ENCODE results near the gene SSTR3. TPM values are rescaled to one million over a fixed set of nuclear protein-coding genes. Genes with fewer than 3 reads are reported as not detected.
A peak's percentile ranks its signal among the peaks of the same experiment; 100 is the strongest.
"Not testable (repeated sequence)": the region's sequence is repeated elsewhere in the genome, so short reads cannot be mapped to it uniquely, and the experiment has no call there.

SSTR3 gene
- total and polyA plus RNA-seq, 2 experiments from 2014 or later, result 0.06 TPM; not detected in 1

DNA sequence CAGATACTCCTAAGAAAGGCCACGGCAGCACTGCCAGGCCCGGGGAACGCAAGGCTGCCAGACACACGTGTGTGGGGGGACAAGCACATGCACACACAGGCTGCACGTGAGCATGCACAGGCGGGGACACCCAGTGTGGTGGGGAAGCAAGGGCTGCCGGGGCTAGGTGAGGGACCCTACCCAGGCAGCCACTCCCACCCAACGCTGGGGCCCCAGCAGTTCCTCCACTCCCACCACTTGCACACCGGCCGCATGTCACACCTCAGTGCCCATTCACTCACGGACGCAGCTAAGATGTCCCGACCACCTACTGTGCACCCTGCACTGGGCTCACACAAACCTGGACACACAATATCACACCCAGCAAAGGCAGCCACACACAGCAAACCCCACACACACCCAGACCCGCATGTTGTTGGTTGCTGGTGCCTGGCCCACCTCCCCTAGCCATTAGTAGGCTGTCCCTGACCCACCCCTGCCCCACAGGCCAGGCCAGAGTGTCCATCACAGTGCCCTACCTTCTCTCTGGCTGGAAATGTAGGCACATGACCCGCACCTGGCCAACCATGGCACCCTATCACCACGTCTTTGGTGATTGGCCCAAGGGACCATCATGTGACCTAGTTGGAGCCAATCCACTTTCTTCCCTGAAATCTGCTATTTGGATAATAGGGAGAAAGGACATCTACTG lies 8.8 kb downstream of the SSTR3 start:
- H3K36me3 ChIP-seq, result no peaks in the 10 kb centered on the region
- no peak overlapping the region for H3K4me3 ChIP-seq
- no peaks in the 10 kb centered on the region for H3K4me1 ChIP-seq (ENCODE audit: low read depth)
- H3K27ac ChIP-seq, result no peak overlapping the region
- no peak for DNase-seq (ENCODE audit: low read depth in 1 of 2, low spot score in 1 of 2)
- no peaks in the 10 kb centered on the region for H3K9me3 ChIP-seq (ENCODE audit: low read depth)
- H3K27me3 ChIP-seq, result no peaks in the 10 kb centered on the region
- no peak for TF ChIP-seq CTCF (IDR thresholded peaks at IDR 0.05; ENCODE audit: low read depth, low read length)

GRCh38 chr22:37202716-37203115 lies 9.6 kb downstream of the SSTR3 start:
- TF ChIP-seq CTCF (IDR thresholded peaks at IDR 0.05; ENCODE audit: low read depth, low read length), result no peak
- no peak overlapping the region for H3K27ac ChIP-seq
- no peaks in the 10 kb centered on the region for H3K27me3 ChIP-seq
- no peaks in the 10 kb centered on the region for H3K9me3 ChIP-seq (ENCODE audit: low read depth)
- peaks cover 2% of the 10 kb centered on the region for H3K4me1 ChIP-seq (ENCODE audit: low read depth)
- no peak for DNase-seq (ENCODE audit: low read depth in 1 of 2, low spot score in 1 of 2)
- H3K36me3 ChIP-seq, result no peaks in the 10 kb centered on the region
- H3K4me3 ChIP-seq, result no peak overlapping the region

GRCh38 chr22:37202001-37202555 lies 10.2 kb downstream of the SSTR3 start:
- Histone ChIP-seq H3K27ac (no peak overlapping the region), H3K9me3 (ENCODE audit: low read depth) (no peaks in the 10 kb centered on the region)

DNA sequence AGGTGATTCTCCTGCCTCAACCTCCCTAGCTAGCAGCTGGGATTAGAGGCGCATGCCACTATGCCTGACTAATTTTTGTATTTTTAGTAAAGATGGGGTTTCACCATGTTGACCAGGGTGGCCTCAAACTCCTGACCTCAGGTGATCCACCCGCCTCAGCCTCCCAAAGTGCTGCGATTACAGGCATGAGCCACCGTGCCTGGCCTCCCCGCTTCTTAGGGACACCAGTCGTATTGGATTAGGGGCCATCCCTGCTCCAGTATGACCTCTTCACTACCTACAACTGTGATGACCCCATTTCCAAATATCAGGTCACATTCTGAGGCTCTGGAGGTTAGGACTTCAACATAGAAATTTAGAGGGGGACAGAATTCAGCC lies 10.8 kb downstream of the SSTR3 start:
- not testable (repeated sequence) for H3K27ac ChIP-seq; H3K9me3 ChIP-seq (ENCODE audit: low read depth); H3K4me1 ChIP-seq (ENCODE audit: low read depth); DNase-seq (ENCODE audit: low read depth in 1 of 2, low spot score in 1 of 2); H3K4me3 ChIP-seq; H3K27me3 ChIP-seq; H3K36me3 ChIP-seq

More at GRCh38 chr22:37202001-37202555, 10.2 kb downstream of the SSTR3 start:
- Histone ChIP-seq H3K36me3 (no peaks in the 10 kb centered on the region), H3K4me1 (ENCODE audit: low read depth) (peaks cover 2% of the 10 kb centered on the region), H3K27me3 (no peaks in the 10 kb centered on the region), H3K4me3 (no peak overlapping the region)
- DNase-seq (ENCODE audit: low read depth in 1 of 2, low spot score in 1 of 2), result no peak
- TF ChIP-seq CTCF (IDR thresholded peaks at IDR 0.05; ENCODE audit: low read depth, low read length), result no peak

DNA sequence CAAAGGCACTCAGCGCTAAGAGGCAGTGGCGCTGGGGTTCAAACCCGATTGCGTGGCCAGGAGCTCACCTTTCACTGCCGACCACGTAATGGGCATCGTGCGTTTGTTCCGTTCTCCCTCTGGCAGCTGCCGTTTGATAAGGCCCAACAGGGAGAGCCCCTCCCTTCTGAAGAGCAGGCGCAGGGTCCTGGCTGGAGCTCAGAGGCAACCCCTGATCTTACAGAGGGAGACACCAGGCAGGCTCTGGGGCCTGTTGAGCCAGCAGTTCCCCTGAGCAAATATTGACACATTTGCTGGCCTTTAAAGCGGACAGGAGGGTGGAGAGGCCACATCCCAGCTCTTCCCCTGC lies 12.5 kb downstream of the SSTR3 start:
- no peaks in the 10 kb centered on the region for H3K9me3 ChIP-seq (ENCODE audit: low read depth)
- no peak for DNase-seq (ENCODE audit: low read depth in 1 of 2, low spot score in 1 of 2)
- H3K4me1 ChIP-seq (ENCODE audit: low read depth), result peaks cover 2% of the 10 kb centered on the region
- no peak for TF ChIP-seq CTCF (IDR thresholded peaks at IDR 0.05; ENCODE audit: low read depth, low read length)
- H3K27ac ChIP-seq, result no peak overlapping the region
- no peak overlapping the region for H3K4me3 ChIP-seq
- no peaks in the 10 kb centered on the region for H3K27me3 ChIP-seq
- H3K36me3 ChIP-seq, result no peaks in the 10 kb centered on the region

DNA sequence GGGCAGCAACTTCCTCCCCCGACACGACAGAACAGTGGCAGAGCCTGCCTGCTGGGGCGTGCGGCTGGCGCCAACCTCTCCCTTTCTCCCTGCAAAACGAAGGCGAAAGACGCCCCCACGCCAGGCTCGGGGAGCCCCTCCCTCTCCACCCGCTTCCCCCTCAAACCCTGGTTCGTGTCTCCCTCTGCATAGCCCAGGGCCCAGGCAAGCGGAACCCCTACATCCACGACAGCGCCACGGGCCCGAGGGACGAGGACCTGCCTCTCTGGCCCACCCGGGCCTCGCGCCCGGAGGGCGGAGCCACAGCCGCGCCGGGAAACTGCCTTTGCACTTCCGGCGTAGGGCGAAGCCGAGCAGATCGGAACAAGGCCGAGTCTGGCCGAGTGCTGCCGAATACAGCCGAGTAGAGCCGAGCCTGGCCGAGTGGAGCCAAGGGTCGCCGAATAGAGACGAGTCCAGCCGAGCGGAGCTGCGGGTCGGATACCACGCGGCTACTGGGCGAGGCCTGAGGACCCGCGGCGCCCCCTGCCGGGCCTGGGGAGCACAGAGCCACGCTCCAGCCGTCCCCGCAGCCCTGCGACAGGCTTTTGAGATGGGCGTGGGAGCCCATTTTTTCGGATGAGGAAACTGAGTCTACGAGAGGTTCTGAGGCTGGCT lies 13.0 kb downstream of the SSTR3 start:
- peak; percentile 98 to 99 for DNase-seq (ENCODE audit: low read depth in 1 of 2, low spot score in 1 of 2)
- Histone ChIP-seq H3K27me3 (no peaks in the 10 kb centered on the region), H3K4me3 (peak overlapping the region; percentile 44), H3K4me1 (ENCODE audit: low read depth) (peaks cover 2% of the 10 kb centered on the region), H3K36me3 (no peaks in the 10 kb centered on the region), H3K27ac (peak overlapping the region; percentile 81), H3K9me3 (ENCODE audit: low read depth) (no peaks in the 10 kb centered on the region)
- TF ChIP-seq CTCF (IDR thresholded peaks at IDR 0.05; ENCODE audit: low read depth, low read length), result peak; percentile 90

All from cardiac muscle cell (in vitro differentiated cells and primary cell).